HL-60/S4 treated with phorbol 12-myristate 13-acetate at 8.2 ng/mL for 4 days and 3 days (cell line): Measurements from ENCODE around the gene ITPR1.

Source experiments
- in situ Hi-C: fragments of 300-500 bp; cut with MboI; formaldehyde crosslinking; loops from 2 replicates; pipeline ENCODE4 v1.15.0; 2022; ENCODE audit warnings: low sequenced_read_pairs

Gene ITPR1

DNA sequence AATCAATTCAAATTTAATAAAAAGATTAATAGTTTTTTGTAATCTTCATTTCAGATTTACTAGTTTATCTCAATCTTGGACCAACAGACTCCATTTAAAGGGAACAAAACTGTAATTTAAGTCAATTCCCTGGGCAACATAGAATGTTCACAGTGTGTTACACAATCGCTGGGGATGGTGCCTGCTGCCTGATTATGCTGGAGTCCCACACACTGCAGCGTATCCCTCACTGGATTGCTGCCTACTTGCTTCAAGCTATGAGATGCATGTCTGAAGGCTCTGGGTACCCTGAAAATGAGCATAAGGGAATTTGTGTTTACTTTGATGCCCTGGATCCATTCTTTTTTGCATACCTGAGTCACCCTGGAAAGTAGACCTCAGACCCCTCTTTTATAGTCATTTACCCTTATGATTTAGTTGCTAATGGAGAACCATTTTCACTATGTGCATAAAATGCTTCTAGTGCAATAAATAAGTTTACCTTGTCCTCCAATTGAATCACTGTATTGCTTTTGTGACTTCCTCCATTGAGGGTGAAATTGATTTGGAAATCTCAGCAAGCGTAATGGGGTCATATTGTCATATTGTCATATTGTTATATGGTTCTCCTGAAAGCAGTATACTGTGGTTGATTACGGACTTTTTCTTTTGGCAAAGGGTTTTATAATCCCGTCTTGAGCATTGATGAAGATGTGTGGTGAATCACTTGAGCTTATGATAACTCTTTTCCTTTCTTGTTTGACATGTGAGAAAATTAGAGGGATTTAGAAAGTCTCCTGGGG lies 35.9 kb downstream of the ITPR1 start:
- in situ Hi-C loops, result no loop called here

DNA sequence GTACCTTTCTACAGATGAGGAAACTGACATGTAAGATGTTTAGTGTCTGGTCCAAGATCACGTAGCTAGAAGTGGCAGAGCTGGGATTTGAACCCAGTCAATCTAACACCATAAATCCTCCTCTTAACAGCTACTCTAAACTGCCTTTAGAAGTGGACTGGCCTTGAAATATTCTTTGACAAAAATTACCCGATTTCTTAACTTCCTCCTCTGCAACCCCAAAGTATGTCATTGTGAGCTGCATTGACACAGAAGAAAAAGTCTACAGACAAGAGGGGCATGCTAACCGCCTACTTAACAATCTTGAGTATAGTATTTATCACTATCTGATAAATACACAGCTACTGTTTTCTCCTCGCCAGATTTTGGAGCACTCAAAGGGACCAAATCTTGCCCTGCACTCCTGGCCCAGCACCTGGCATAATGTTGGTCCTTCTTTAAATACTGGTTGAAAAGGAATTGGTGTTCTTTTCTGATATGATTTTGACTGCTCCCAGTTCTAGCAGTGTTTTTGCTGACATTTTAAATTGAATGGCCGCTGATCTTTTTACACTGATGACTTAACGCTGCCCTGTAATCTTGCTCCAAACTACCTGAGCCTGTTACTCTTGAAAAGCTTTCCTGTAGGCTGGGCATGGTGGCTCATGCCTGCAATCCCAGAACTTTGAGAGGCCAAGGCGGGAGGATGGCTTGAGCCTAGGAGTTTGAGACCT lies 36.9 kb downstream of the ITPR1 start:
- in situ Hi-C loops, result no loop called here

DNA sequence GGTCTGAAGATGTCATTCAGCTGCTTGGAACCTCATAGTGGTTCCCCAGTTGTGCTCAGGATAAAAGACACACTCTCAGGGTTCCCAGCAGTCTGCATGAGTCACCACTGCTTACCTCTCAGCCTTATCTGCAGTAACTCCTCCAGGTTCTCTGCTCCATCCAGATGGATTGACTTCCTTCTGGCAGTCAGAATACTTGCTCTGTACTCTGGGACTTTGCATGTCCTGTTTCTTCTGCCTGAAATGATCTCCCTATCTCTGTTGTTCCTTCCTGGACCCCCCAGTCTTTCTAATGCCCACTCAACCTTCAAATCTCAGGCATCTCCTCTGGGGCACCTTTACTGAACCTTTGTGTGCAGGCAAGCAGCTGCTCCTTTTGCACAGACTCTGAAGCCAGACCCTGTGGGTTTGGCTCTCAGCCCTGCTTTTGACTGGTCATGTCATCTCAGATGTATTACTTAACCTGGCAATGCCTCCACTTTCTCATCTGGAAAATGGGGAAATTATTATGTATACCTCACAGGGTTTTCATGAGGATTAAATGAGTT lies 38.4 kb downstream of the ITPR1 start:
- in situ Hi-C loops, result no loop called here

DNA sequence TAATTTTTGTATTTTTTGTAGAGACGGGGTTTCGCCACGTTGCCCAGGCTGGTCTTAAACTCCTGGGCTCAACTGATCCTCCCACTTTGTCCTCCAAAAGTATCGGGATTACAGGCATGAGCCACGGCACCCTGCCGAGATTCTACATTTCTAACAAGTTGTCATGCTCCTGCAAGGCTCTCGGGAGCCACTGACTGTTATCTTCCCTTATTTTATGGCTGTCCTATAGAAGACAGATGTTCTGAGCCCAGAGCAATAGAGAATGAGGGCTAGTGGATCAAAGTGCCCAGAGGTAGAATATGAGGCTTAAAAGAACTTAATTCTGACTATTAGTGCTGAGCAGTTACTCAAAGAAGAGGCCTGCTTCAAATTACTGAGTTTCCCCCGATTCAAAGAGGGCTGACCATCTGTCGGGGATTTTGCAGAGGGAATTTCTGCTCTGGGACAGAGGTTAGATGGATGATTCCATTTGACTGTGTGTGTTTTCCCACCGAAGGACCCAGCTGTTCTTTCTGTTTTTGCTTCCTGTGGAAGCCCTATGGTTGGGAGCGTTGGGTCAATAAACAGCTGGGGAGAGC lies 39.5 kb downstream of the ITPR1 start:
- in situ Hi-C loops, result no loop called here

DNA sequence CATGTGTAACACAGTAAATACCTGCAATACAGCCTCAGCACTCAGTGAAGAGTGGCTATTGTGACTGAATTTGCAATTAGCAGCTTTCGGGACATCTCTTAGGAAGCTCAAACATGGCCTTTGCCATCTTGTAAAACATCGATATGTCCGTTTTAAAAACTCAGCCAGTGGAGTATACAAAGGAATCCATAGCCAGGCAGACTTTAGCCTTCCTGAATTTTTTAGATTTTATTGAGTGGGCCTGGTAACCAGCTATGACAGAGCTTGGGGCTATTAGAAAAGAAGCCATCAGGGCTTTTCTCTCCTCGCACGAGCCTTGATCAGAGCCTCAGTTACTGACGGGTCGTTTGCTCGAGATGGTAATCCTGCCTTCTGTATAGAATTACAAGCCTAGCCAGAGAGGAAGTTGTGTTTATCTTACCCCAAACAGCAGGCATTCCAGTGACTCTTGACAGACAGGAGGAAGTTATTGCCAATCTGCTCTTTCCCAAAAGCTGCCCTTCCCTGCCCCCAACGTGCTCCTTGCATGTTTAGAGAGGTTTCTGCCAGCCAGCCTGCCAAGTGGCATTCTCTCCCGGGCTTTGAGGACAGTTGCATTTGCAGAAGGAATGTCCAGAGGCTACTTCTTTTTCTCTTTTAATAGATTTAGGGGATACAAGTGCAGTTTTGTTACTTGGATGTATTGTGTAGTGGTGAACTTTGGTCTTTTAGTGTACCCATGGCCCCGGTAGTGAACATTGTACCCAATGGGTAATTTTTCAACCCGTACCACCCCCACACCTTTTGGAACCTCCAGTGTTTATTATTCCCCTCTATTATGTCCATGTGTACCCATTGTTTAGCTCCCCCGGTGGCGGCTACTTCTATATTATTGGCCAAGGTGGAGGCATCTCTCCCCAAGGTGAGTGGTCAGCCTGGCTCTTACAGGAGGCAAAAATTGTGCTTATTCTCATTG lies 40.6 kb downstream of the ITPR1 start:
- in situ Hi-C loops, result no loop called here

DNA sequence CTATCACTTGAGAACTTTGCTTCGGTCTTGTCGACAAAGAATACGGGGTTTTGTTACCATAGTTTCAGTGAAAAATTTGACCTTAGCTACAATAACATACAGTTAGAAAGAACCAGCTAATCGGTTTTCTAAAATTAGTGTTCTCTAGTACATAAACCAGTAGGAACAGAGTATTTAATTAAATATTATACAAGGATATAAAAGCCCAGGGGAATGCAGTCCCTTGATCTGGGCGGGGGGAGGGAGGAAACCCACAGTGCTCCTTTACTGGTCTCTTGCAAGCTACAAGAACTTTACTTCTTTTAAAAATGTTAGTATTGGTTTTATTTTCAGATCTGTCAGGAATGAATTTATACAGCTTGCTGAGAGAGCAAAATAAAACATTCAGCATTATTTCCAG lies 41.8 kb downstream of the ITPR1 start:
- in situ Hi-C loops, result no loop called here

DNA sequence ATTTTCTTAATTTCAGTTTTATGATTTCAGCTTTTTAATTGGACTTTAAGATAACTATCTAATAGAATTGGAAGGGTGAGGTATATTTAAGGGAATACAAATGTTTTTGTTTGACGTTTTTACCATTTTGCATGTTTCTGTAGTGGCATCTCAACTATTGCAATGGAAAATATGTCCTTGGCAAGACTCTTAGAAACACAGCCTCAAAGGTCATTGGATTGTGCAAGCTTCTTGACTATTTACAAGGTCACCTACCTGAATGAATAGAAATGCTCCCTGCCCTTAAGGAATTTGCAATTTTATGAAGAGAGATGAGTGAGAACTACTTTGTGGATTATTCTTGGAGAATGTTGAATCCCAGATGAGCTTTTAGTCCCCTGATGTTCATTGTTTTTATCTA lies 43.1 kb downstream of the ITPR1 start:
- in situ Hi-C loops, result no loop called here

DNA sequence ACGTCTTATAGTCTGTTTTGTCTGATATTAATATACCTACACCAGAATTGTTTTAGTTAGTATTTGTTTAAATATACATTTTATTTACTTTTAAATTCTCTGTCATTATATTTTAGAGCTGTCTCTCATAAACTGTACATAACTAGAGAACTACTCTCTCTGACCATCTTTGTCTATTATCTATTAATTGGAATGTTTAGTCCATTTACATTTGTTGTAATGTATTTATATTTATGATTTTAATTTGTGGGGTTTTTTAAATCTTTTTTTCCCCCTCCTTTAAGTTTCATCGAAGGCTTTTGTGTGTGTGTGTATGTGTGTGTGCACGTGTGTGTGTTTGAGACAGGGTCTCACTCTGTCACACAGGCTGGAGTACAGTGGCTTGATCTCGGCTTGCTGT lies 47.1 kb downstream of the ITPR1 start:
- in situ Hi-C loops, result no loop called here

DNA sequence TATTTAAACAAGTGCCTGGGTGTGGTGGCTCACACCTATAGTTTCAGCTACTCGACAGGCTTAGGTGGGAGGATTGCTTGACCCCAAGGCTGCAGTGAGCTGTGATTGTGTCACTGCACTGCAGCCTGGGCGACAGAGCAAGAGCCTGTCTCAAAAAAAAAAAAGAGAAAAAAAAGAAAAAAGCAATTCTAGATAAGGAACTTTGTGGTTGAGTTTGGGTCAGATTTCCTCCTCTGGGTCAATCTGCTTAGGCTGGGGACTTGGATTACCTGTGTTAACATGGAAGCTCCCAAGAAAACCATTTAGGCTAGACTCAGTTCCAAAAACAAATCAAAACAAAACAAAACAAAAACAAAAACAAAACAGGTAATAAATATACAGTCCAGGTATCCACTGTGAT lies 50.0 kb downstream of the ITPR1 start:
- in situ Hi-C loops, result no loop called here

DNA sequence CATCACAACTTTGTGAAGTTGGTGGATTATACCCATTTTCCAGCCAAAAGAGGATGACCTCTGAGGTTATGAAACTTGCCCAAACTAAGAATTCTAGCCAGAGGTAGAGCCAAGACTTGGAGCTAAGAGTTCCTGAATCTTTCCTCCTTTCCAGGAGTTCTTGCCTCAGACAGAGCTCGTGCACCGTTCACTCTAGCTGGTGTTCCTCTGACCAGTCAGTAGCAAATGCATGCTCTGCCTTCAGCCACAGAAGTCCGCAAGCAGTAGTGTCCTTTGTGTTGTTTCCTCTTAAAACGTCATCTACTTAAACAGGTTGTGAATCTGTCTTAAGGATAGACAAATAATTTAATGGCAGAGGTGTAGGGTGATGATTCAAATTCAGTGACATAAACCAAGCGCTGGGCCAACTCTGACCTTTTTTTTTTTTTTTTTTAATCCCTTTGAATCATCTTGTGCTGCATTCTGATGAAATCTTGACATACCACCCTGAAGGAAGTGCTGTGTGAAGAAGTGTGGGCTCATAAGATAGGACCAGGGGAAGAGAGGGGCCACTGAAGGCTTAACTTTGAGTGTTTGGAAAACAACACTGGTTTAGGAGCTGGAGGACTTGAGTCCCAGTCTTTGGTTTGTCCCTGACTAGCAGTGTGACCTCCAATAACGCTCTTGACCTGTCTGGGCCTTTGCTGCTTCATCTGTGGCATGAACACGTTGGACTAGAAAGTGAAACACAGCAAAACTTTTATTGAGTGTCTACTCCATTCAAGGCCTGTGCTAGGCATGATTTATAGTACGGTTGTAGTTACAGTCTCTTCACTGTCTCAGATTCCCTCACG lies 53.4 kb downstream of the ITPR1 start:
- in situ Hi-C loops, result no loop called here

DNA sequence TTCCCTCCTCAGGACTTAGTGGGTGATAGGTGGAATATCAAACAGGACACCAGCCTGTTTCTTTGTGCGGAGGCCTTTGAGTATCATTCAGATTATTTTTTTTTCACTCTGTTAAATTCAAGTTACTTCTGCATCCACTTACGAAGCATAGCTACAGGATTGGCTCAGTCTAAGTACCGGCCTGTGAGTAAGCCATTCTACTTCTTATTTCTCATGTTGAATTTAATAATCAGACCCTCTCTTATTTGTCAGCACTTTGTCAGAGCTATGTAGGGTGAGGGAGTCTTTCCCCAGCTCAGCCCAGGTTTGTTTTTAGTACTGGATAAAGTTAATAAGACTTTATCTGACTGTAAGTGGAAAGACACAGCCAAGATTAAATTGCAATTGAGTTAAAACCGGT lies 54.7 kb downstream of the ITPR1 start:
- in situ Hi-C loops, result no loop called here

DNA sequence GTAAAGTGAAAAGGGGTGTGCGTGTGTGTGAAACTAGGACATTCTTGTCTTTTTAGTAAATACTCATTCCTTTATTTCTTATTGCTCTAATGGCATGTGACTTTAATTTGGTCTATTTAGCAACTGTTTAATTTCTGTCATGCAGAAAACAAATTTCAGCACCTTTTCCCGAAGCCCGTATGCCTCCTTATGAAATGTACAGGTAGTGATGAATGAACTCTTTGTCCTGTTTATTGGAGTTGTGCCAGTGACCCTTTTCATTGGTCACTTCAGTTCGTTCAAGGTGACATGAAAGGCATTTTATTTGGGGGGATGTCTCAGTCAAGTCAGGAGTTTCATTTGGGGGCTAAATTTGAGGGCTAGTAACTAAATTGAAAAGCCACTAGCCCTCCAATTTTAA lies 55.2 kb downstream of the ITPR1 start:
- in situ Hi-C loops, result no loop called here

DNA sequence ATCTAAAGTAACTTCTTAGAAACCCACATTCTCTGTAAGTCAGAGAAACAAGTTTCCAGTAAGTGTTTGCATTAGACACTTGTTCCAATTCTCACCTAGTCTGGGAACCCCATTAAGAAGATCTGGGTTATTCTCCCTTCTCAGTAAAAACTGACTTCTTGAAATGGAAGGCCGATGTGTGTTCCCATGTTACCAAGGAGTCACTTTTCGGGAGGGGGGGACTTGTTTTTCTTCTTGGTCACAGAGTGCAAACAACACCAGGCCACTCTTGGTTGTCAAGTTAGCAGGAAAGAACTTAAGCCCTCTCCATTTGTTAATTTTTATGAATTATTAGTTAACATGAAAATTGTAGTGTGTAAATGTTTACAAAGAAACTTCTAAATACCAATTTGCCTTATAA lies 55.6 kb downstream of the ITPR1 start:
- in situ Hi-C loops, result no loop called here

DNA sequence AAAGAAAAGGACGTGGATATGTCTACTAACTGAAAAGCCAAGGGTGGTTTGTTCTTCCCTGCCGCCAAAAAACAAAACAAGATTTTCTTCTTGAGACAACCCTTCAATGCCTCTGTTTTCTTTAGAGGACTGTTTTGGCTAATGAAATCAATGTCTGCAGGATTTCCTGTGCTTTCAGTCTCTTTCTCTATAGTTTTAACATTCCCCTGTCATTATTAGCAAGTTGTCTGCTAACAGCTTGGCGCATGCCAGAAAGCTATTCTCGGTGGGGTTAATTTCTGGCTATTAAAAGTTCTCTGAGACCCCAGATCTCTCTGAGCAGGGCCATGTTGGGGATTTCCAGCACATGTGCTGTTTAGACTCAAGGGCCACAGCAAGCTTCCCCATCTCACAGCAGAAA lies 56.7 kb downstream of the ITPR1 start:
- in situ Hi-C loops, result no loop called here

DNA sequence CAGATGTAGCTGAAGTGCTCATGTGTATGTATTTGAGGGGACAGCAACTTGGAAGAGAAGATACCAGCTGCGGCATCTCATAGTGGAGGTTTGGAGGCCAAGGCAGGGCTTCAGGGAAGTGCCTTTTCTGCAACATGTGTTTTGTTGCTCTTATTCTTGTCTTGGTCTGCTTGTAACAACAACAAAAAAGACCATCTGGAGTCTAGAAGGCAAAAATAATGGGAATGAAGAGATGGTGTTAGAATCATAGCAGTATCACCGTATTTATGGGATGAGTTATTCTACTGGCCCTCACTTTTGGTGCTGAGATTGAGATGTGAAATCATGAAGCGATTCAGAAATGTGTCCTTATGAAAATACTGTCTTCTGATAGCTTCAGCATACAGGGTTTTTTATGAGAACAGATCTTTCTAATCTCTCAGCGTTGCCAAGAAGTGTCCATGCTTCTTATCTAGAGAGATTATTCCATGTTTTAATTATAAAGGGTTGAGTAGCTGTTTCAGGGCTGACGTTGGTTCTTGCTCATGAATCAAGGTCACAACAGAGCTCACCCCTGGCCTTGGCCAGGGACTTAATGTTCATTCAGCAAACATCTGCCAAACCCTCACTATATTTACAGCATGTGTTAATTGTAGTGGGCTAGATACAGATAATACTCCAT lies 58.0 kb downstream of the ITPR1 start:
- in situ Hi-C loops, result no loop called here

DNA sequence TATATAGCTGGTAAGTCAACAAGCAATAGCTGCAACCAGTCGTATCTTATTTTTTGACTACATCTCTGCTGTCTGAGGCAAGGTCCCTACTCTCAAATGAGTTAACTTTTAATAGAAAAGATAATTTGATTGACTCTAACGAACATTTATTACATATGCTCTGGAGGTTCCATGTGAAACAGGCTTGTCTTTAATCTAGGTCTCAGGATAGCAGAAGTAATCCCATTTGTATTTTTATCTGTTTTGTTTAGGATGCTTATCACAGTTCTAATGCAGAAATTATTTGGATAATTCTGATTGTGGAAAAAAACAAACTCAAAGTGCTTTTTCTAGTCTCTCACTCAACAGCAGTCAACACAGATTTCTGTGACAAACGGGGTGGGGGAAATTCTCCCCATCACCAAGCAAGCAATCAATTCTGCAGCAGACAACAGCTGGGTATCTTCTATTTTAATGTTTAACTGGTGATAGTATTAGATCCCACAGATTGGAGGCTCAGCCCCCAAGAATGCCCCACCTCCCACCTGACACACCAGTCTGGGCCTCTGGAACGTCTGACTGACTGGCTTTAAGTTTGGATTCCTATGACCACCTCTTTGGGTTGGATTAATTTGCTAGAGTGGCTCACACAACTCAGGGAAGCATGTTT lies 58.8 kb downstream of the ITPR1 start:
- in situ Hi-C loops, result no loop called here

DNA sequence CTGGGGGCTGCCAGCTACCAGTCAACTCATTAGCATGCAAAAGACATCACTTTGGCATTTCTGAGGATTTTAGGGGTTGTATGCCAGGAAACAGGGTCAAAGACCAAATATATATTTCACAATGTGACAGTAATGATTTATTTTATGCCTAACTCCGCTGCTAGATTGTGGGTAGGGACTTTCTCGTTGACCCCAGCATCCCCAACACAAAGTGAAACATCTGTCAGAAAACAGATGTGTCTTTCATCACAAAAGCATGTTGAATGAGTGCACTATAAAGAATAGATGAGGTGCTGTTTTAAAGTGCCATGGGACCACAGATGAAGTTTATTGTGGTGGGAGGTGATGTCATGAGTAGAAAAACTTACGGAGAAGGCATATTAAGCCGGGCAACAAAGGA lies 59.7 kb downstream of the ITPR1 start:
- in situ Hi-C loops, result no loop called here

DNA sequence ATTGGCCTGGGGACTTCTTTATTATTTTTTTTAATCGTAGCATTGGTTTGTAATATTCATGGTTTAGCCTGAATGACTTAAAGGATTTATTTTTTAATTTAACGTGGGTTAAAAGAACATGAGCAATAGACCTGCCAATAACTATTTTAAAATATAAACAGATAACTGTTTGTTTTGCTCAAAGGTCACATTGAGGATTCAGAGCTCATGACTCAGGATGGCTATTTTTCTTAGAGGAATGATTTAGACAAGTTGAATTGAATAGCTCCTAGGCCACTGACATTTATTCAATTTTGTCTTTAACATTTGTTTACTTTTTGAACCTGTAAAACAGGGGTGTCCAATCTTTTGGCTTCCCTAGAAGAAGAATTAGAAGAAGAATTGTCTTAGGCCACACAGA lies 68.5 kb downstream of the ITPR1 start:
- in situ Hi-C loops, result no loop called here

DNA sequence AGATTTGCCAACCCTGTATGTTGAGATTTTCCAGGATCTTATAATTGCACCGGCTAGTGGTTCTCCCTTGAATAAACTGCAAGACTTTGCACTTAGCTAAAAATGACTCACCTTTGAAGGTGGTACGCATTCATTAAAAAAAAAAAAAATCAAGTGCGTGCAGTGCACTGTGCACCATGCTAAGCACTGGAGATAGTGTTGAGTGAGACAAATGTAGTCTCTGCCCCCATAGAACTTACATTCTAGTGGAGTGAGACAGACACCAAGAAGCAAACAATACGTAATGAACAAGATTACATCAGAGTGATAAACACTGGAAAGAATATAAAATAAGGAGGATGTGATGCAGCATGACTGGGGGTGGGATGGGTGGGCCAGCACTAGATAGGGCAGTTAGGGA lies 69.4 kb downstream of the ITPR1 start:
- in situ Hi-C loops, result no loop called here
